GM19099 (cell line): ENCODE results near the gene STARD10.

ENCODE experiments used
- POLR2A ChIP-seq: IDR thresholded peaks from 3 replicates; pipeline ENCODE4 v1.6.1; 2011; ENCODE audit warnings: low read depth; ENCODE audit not compliant: insufficient read length; ENCODE audit errors: extremely low read depth

Gene STARD10

GRCh38 chr11:72778535-72779494 is 15.0 kb downstream of the STARD10 start:
- TF ChIP-seq POLR2A: no peak

DNA sequence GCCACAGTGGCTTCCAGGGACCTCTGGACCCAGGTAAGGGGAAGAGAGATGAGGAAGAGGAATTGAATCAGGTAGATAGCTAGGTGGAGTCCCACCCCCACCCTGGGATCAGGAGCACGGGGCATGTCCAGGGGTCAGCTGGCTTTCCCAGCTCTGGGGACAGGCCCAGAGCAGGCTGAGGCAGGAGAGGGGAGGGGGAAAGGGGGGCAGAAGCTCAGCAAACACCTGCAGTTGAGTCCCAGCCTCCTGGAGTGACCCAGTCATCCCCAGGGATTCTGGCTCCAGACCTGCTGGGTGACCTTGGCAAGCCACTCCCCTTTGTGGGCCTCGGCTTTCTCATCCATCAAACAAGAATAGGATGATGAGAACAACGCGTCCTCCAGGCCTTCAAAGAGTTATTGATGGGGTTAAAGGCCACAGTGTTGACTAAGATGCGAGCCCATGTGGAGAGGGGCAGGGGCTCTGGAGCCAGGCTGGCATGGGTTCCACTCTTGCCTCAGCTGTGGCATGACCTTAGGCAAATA is 16.0 kb downstream of the STARD10 start:
- TF ChIP-seq POLR2A: no peak

DNA sequence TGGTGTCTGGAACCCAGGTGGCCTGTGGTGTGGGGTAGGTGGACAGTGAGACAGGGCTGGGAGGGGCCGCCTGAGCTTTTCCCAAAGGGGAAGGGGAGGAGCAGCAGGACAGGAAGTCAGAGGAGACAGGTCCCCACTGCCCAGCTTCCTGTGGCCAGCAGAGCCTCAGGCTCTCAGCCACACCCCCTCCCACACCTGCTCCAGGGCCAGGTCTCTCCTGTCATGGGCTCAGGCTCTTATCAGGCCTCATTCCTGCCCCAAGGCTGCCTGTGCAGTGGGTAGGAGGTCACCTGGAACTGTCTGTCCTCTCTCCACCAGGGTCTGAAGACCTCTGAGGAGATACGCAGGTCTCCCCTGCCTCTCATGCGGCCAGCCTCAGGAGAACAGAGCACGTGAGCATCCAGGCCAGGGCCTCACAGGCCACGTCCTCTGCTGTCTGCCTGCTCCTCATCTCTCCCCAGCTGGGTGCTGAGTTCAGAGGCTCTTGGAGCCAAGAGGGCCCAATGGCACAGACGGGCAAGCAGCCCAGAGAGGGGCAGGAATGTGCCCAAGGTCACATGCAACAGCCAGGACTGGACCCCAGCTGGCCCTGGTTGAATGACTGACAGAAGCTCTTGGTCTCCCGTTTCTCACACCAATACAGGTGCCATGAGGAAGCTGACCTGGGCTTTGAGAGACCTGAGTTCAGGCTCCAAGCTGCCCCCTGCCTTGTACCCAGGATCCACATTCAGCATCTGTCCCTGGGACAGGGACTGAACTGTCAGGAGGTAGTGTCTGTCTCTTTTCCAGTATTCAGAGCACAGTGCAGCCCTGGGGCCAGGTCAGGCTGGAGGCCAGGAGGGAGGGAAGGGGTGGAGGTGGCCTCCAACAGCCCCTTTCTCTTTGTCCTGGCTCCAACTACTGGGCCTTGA is 16.7 kb downstream of the STARD10 start:
- no peak for TF ChIP-seq POLR2A

GRCh38 chr11:72776117-72776843 is 17.6 kb downstream of the STARD10 start:
- TF ChIP-seq POLR2A: no peak

DNA sequence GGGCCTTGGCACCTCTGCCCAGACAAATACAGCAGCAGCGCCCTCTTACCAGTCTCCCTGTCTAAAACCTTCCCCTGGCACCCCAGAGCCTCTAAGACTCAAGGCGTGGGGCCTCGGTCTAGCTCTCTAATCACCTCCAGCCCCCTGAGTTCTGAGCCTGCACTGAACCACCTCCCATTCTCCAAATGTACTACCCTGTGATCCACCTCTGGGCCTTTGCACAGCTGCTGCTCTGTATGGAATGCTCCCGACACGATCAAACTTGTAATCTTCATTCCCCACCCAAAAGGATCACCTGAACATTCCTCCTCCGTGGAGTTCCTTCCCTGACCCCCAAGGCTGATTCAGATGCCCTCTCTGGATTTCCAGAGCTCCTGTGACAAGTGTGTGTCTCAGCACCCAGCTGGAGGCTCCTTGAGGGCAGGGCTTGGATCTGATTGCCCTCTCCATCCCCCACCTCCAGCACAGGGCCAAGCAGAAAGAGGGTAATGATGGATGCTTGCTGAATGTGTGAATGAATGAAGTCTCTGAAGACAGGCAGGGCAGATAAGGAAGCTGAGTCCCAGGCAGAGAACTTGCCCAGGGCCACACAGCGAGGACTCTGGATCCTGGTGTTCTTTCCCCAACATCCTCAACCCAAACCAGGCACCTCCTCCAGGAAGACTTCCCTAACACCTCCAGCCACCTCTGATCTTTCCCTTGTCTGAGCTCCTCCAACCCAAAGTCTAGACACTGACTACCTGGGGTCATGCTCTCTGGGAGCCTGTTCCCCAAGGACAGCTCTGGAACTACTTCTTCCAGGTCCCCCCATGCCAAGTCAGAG is 18.3 kb downstream of the STARD10 start:
- no peak for TF ChIP-seq POLR2A

DNA sequence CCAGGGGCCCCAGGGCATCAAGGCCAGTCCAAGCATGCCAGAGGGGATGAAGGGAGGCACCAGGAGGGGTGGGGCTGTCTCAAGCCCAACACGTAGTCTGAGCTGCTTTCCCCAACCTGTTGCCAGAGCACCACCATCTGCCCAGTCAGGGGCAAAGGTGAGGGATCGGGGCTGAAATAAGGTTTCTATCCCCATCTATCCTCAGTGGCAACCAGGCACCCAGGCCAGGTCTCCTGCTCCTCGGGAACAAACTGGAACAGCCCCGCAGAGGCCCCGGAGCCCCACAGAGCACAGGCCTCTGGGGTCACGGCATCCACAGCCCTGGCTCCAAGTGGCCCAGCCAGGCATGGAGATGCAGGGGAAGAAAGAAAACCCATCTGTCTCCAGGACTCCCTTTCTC is 19.3 kb downstream of the STARD10 start:
- TF ChIP-seq POLR2A: no peak

- no peak for TF ChIP-seq POLR2A
Observed at GRCh38 chr11:72773696-72774095, 20.2 kb downstream of the STARD10 start.

DNA sequence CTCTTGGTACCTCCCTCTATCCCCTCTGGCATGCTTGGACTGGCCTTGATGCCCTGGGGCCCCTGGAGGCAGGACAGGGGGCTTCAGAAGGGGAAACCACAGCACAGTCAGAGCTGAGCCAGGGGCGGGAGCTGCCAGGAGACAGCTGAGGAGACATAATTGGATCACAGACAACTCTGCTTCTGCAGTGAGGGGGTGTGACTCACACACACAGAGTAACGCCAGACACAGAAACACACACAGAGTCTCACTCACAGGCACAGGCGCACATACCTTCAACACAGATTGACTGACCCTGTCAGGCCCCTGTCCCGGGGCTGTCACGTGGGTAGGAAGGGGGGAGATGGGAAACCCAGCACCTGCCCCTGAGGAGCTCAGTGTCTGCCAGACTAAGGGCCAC is 20.6 kb downstream of the STARD10 start:
- no peak for TF ChIP-seq POLR2A

DNA sequence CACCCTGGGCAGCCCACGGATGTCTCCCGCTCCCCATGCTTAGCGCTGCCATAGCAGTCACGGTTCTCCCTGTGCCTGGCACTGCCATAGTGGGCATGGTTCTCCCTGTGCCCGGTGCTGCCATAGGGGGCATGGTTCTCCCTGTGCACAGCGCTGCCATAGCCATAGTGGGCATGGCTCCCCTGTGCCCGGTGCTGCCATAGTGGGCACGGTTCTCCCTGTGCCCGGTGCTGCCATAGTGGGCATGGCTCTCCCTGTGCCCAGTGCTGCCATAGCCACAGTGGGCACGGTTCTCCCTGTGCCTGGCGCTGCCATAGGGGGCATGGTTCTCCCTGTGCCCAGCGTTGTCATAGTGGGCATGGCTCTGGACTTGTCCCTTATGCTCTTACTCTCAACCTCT is 21.8 kb downstream of the STARD10 start:
- no peak for TF ChIP-seq POLR2A

DNA sequence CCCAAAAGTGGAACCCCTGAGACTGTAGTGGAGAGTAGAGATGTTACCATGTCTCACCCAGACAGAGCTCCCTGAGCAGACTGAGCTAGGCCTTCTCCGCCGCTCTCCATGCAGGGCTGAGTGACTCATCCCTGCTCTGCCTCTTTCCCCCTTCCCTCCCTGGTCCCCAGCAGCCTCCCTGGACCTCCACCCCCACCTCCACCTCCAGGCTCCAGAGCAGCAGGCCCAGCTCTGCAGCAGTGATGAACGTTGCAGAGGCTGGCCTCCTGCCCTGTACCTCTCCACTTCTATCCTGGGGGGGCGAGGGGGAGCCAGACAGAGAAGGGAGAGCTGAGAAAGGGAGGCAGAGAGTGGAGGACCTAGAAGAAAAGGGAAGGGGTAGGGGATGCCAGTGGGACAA is 22.3 kb downstream of the STARD10 start:
- TF ChIP-seq POLR2A: no peak

DNA sequence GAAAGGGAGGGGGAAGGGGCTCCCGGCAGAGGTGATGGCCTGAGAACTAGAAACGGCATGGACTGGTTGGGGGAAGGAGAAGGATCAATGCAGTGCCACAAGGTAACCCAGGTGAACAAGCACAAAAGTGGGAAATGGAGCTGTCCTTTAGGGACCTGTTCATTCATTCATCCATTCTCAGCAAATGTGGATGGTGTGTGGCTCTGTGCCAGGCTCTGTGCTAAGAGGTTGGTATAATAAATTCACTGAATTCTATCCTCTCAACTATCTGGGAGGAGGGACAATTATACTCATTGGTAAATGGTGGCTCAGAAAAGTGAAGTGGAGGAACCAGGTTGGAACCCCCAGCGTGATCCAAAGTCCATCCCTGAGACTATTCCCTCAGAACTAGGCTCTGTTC is 23.0 kb downstream of the STARD10 start:
- TF ChIP-seq POLR2A: no peak

GRCh38 chr11:72769680-72770079 is 24.2 kb downstream of the STARD10 start:
- TF ChIP-seq POLR2A: no peak

DNA sequence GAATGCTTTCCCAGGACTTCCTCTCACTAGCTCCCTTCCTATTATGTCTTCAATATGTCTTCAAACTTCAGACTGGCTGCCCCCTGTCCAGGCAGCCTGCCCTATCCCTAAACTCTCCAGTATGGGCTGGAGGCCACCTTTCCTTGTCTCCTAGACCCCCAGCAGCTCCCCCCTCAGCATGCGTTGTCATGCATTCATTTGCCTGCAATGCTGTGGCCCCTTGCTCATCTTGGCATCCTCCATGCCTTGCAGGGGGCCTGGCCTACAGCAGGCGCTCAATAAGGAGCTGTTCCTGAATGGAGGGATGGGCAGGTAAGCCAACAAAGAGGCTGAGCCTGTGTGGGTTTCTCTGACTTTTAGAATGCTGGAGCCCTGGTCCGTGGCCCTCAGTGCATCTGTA is 25.3 kb downstream of the STARD10 start:
- no peak for TF ChIP-seq POLR2A
